GM12864 (cell line): ENCODE measurements around the gene SMYD3.
A peak's percentile ranks its signal among the peaks of the same experiment; 100 is the strongest.
"Not testable (repeated sequence)": the region's sequence is repeated elsewhere in the genome, so short reads cannot be mapped to it uniquely, and the experiment has no call there.

Experiments used
- DNase-seq: peaks from one replicate; pipeline ENCODE4 v3.0.0-alpha.2; 2011; ENCODE audit warnings: low read depth
- H3K4me3 ChIP-seq: 2 replicates; pipeline ENCODE4 v1.5.1; 2011; ENCODE audit warnings: mild to moderate bottlenecking, low read depth, low read length, control low read depth
- CTCF ChIP-seq: IDR thresholded peaks from 2 replicates; pipeline ENCODE4 v1.5.1; 2011; ENCODE audit warnings: low read depth, mild to moderate bottlenecking, moderate library complexity, low read length, control low read depth, inconsistent platforms; ENCODE audit errors: missing control alignments

SMYD3 gene

DNA sequence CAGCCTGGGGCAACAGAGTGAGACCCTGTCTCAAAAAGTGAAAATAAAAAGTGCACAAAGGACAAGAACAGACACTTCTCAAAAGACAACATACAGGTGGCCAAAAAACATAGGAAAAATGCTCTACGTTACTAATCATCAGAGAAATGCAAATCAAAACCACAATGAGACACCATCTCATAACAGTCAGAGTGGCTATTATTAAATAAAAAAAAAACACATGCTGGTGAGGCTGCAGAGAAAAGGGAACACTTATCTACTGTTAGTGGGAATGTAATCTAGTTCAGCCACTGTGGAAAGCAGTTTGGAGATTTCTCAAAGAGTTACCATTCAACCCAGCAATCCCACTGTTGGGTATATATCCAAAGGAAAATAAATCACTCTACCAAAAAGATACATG lies 173.2 kb downstream of the SMYD3 start:
- TF ChIP-seq CTCF, result no peak
- no peak for DNase-seq
- no peak overlapping the region for H3K4me3 ChIP-seq

DNA sequence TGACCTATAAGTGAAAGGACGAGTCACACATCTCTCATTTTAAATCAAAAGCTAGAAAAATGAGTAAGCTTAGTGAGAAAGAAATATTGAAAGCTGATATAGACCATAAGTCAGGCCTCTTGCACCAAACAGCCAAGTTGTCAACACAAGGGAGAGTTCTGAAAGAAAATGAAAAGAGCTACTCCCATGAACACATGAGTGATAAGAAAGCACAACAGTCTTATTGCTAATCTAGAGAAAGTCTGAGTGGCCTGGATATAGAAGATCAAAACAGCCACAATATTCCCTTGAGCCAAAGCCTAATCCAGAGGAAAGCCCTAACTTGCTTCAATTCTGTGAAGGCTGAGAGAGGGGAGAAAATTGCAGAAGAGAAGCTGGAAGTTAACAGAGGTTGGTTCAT lies 175.0 kb downstream of the SMYD3 start:
- DNase-seq, result no peak
- no peak for TF ChIP-seq CTCF
- H3K4me3 ChIP-seq, result no peak overlapping the region

DNA sequence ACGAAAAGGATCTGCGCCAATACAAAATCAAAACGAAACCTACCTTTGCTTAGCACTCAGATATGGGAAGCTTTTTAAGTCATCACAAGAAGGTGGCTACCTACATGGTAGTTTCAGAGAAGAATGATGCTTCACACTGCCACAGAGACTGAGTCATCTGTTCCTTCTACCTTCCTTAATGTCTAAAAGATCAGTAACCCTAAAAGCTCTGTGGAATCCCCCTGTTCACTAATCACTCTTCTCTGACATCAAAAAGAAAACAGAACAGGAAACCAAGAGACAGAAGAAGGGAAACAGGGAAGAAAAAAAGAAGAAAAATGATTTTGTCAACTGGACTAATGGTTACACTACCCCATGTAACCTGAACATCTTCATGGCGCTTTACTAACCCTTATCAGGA lies 177.2 kb downstream of the SMYD3 start:
- peak; percentile 42 for TF ChIP-seq CTCF
- DNase-seq, result peak; percentile 86
- no peak overlapping the region for H3K4me3 ChIP-seq

DNA sequence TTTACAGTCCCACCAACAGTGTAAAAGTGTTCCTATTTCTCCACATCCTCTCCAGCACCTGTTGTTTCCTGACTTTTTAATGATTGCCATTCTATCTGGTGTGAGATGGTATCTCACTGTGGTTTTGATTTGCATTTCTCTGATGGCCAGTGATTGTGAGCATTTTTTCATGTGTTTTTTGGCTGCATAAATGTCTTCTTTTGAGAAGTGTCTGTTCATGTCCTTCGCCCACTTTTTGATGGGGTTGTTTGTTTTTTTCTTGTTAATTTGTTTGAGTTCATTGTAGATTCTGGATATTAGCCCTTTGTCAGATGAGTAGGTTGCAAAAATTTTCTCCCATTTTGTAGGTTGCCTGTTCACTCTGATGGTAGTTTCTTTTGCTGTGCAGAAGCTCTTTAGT lies 177.8 kb downstream of the SMYD3 start:
- not testable (repeated sequence) for DNase-seq, H3K4me3 ChIP-seq

DNA sequence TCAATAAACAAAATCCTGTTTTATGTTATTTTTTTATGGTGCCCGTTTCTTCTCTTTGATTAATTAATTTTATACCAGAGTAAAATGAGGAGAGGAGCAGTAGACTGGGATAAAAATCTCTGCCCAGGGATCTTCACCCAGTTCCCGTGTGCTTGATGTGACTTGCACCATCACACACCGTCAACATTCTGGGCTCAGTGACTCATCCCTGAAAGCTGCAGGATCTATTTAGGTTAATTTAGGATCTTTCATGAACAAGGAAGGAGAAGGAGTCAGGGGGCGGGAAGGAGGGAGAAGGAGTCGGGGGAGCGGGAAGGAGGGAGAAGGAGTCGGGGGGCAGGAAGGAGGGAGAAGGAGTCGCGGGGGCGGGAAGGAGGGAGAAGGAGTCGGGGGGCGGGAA lies 182.4 kb downstream of the SMYD3 start:
- no peak for DNase-seq
- TF ChIP-seq CTCF, result no peak
- no peak overlapping the region for H3K4me3 ChIP-seq

GRCh38 chr1:246324033-246324432 lies 183.0 kb downstream of the SMYD3 start:
- DNase-seq, H3K4me3 ChIP-seq: not testable (repeated sequence)

GRCh38 chr1:246320286-246320685 lies 186.8 kb downstream of the SMYD3 start:
- H3K4me3 ChIP-seq, result no peak overlapping the region
- DNase-seq, result no peak
- TF ChIP-seq CTCF, result no peak

DNA sequence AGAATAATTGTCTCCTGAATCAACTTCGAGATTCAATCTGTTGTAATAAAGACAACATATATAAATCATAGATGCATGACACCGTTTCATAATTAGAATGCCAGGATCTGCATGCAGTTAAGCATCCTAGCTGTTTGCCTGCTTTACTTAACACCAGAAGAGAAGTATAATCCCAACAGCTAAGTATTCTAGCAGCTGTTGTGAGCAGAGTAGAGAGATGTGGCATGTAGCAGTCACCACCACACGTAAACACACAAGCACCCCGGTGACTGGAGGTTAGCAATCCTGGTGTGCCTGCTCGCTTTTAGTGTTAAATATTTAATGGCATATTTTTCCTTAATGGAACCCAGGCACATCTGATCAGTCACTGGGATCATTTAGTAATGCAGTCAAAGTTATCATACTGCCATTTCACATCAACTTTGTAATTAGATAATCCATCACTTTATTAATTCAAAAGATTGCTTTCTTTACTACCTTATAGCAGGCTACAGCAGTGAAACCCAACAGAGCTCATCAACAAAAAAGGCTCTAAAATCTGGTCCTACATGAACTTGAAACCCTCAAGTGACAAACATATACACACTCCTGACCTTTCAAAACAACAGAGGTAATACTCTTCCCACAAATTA lies 187.9 kb downstream of the SMYD3 start:
- H3K4me3 ChIP-seq, result no peak overlapping the region
- no peak for TF ChIP-seq CTCF
- no peak for DNase-seq
